Measurements from ENCODE around the gene SLC27A4.

Gene SLC27A4

DNA sequence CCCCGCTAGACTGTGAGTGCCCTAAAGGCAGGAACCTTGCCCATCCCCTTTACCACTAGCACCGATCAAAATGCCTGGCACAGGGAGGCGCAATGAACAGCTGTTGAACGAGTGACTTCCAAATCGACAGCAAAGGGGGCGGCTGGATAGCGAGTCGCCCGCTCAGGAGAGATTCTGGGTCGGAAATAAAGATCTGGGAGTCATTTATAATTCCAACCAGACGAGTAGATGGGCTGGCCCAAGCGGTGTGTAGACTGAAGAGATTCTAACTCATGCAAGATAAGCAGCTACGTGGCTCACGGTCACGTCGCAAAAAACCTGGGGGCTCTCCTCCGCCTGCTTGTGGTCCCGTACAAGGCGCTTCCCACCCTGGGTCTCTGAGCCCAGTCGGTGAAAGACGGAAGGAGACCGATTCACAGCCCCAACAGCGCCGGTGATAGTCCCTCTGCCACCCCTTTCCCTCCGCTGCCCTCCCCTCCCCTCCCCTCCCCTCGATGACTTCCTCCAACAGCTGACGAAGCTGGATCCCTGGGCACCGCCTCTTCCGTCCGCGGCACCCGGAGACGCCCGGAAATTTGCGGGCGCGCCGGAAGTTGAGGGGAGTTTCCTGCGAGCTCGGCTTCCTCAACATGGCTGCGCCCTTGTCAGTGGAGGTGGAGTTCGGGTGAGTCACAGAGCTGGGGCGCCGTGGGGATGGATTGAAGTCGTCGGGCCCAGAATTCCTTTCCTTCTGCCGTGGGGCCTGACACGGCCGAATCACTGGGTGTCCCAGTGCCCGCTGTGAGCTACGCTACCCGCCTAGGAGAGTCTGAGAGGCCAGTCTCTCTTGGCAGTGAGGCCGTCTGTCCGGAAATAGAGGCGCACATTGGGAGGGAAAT lies 30.7 kb downstream of the SLC27A4 start, which contains the start of gene URM1:
URM1 (plus strand) TSS at position 623 of the 878 bp plus-strand sequence; CDS start at position 630, 7 bp downstream.
- peak within 1 kb of the TSS; percentile 99 for H2AFZ ChIP-seq (ENCODE audit: low read depth, low read length)
- H2BK15ac ChIP-seq (ENCODE audit: low read depth, poor library complexity, severe bottlenecking): peak within 1 kb of the TSS; percentile 86
- peak within 1 kb of the TSS; percentile 83 for H3K4me2 ChIP-seq (ENCODE audit: low read length, poor library complexity, severe bottlenecking)
- peak within 1 kb of the TSS; percentile 85 to 94 for H3K18ac ChIP-seq (ENCODE audit: low read depth in 1 of 2, low read length in 2 of 2)
- peak within 1 kb of the TSS; percentile 89 to 94 for H3K4me3 ChIP-seq (ENCODE audit: insufficient read depth in 1 of 2, low read depth in 1 of 2, low read length in 2 of 2)
- peaks cover 22% of the 10 kb centered on the region for H3K79me1 ChIP-seq (replicated peaks; ENCODE audit: low read length, poor library complexity, severe bottlenecking)
- H4K91ac ChIP-seq (ENCODE audit: low read length): peak within 1 kb of the TSS; percentile 65
- H2BK5ac ChIP-seq (ENCODE audit: low read depth, low read length, poor library complexity, severe bottlenecking): peak within 1 kb of the TSS; percentile 82
- H2BK120ac ChIP-seq (ENCODE audit: low read depth, low read length): no peak within 1 kb of the TSS
- H2BK12ac ChIP-seq (ENCODE audit: low read length in 2 of 2): peak within 1 kb of the TSS in 1 of 2 experiments; percentile 34
- H3K36me3 ChIP-seq (ENCODE audit: control insufficient read depth in 1 of 2, insufficient read depth in 2 of 2, low read depth in 1 of 2, low read length in 2 of 2): peaks cover 5 to 12% of the 10 kb centered on the region in 2 experiments
- H3K9ac ChIP-seq (ENCODE audit: low read length): peak within 1 kb of the TSS; percentile 96
- peak within 1 kb of the TSS in 1 of 2 experiments; percentile 16 for H3K23ac ChIP-seq (ENCODE audit: low read length in 2 of 2)
- peak within 1 kb of the TSS; percentile 7 for H2AK5ac ChIP-seq (ENCODE audit: low read length, severe bottlenecking)
- H3K9me3 ChIP-seq (ENCODE audit: control insufficient read depth, low read length): no peaks in the 10 kb centered on the region
- peak; percentile 98 for DNase-seq
- WGBS: 2% methylated on average over 52 of the region's 55 CpGs
- peak within 1 kb of the TSS; percentile 50 to 95 for H3K4ac ChIP-seq (ENCODE audit: low read depth in 1 of 2, low read length in 2 of 2)
- no peaks in the 10 kb centered on the region for H3K27me3 ChIP-seq (ENCODE audit: control insufficient read depth in 1 of 2, insufficient read depth in 1 of 2, low read length in 2 of 2)
- peaks cover 6% of the 10 kb centered on the region for H3K4me1 ChIP-seq (ENCODE audit: control insufficient read depth, insufficient read depth, low read depth, low read length)
- H3K27ac ChIP-seq (ENCODE audit: low read length, poor library complexity, severe bottlenecking): peak within 1 kb of the TSS; percentile 96
- H4K8ac ChIP-seq (ENCODE audit: low read length): peak within 1 kb of the TSS; percentile 94
- H3K14ac ChIP-seq (ENCODE audit: low read length in 2 of 2): peak within 1 kb of the TSS in 1 of 2 experiments; percentile 92

DNA sequence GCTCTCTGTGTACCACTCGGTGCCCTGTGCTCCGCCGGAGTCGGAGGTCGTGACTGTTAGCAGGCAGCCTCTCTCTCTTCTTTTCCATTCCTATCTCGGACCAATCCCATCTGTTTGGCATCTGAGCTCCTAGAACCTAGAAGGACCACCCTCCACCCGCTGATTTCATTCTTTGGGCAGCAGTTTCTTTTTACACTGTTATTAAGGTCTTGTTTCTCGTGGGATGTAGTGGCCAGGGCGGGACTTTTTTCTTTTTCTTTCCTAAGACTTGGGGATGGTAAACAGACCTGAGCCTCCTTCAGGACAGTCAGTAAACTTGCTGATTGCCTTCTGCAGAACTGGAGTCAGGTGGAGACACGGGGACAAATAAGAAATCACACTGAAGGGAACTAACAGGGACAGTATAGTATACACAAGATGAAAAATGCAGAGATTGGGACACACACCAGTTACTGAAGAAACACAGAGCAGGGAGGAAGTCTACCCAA lies 31.3 kb downstream of the SLC27A4 start:
- WGBS: 3% methylated on average over 9 of the region's 10 CpGs

DNA sequence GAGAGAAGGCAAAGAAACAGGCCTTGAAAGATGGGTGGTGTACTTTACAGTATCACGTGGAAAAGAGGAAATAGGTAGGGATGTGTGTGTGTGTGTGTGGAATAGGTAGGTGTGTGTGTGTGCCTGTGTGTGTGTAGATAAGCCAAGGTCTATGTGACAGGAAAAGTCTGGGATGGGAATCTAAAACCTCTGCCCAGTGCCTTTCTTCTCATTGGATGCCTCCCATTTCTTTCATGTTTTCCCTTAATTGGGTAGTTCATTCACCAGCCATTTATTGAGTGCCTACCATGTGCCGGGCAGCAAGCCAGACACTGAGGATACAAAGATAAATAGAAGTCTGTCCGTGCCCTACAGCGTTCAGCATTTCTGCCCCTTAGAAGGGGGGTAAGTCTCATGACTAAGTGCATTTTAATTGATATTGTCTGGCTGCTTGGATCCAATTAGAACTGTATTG lies 31.9 kb downstream of the SLC27A4 start:
- no peak overlapping the region for H2BK120ac ChIP-seq (ENCODE audit: low read depth, low read length)
- H3K4ac ChIP-seq (ENCODE audit: low read depth in 1 of 2, low read length in 2 of 2): no peak overlapping the region
- no peak overlapping the region for H2AFZ ChIP-seq (ENCODE audit: low read depth, low read length)
- H3K4me2 ChIP-seq (ENCODE audit: low read length, poor library complexity, severe bottlenecking): peak overlapping the region; percentile 78
- H3K36me3 ChIP-seq (ENCODE audit: control insufficient read depth in 1 of 2, insufficient read depth in 2 of 2, low read depth in 1 of 2, low read length in 2 of 2): peaks cover 5 to 14% of the 10 kb centered on the region in 2 experiments
- H2BK5ac ChIP-seq (ENCODE audit: low read depth, low read length, poor library complexity, severe bottlenecking): no peak overlapping the region
- H3K4me3 ChIP-seq (ENCODE audit: insufficient read depth in 1 of 2, low read depth in 1 of 2, low read length in 2 of 2): peak overlapping the region in 1 of 2 experiments; percentile 94
- no peaks in the 10 kb centered on the region for H3K9me3 ChIP-seq (ENCODE audit: control insufficient read depth, low read length)
- no peak for DNase-seq
- WGBS: 76% methylated on average over 4 of the region's 4 CpGs
- H3K9ac ChIP-seq (ENCODE audit: low read length): peak overlapping the region; percentile 96
- H2BK15ac ChIP-seq (ENCODE audit: low read depth, poor library complexity, severe bottlenecking): peak overlapping the region; percentile 54
- no peak overlapping the region for H3K18ac ChIP-seq (ENCODE audit: low read depth in 1 of 2, low read length in 2 of 2)
- H3K79me1 ChIP-seq (replicated peaks; ENCODE audit: low read length, poor library complexity, severe bottlenecking): peaks cover 25% of the 10 kb centered on the region
- no peak overlapping the region for H4K8ac ChIP-seq (ENCODE audit: low read length)
- H3K27me3 ChIP-seq (ENCODE audit: control insufficient read depth in 1 of 2, insufficient read depth in 1 of 2, low read length in 2 of 2): no peaks in the 10 kb centered on the region
- peaks cover 8% of the 10 kb centered on the region for H3K4me1 ChIP-seq (ENCODE audit: control insufficient read depth, insufficient read depth, low read depth, low read length)
- H2AK5ac ChIP-seq (ENCODE audit: low read length, severe bottlenecking): no peak overlapping the region
- no peak overlapping the region for H3K27ac ChIP-seq (ENCODE audit: low read length, poor library complexity, severe bottlenecking)
- H4K91ac ChIP-seq (ENCODE audit: low read length): no peak overlapping the region
- no peak overlapping the region for H2BK12ac ChIP-seq (ENCODE audit: low read length in 2 of 2)
- H3K23ac ChIP-seq (ENCODE audit: low read length in 2 of 2): peak overlapping the region in 1 of 2 experiments; percentile 42
- no peak overlapping the region for H3K14ac ChIP-seq (ENCODE audit: low read length in 2 of 2)

More for the DNA sequence above, 31.3 kb downstream of the SLC27A4 start:
- Histone ChIP-seq H3K27me3 (ENCODE audit: control insufficient read depth in 1 of 2, insufficient read depth in 1 of 2, low read length in 2 of 2) (no peaks in the 10 kb centered on the region), H2BK5ac (ENCODE audit: low read depth, low read length, poor library complexity, severe bottlenecking) (peak overlapping the region; percentile 82), H3K23ac (ENCODE audit: low read length in 2 of 2) (peak overlapping the region in 1 of 2 experiments; percentile 16), H2AK5ac (ENCODE audit: low read length, severe bottlenecking) (no peak overlapping the region), H3K27ac (ENCODE audit: low read length, poor library complexity, severe bottlenecking) (peak overlapping the region; percentile 93), H3K14ac (ENCODE audit: low read length in 2 of 2) (peak overlapping the region in 1 of 2 experiments; percentile 6), H2AFZ (ENCODE audit: low read depth, low read length) (peak overlapping the region; percentile 87), H4K8ac (ENCODE audit: low read length) (peak overlapping the region; percentile 94), H4K91ac (ENCODE audit: low read length) (peak overlapping the region; percentile 65), H3K4ac (ENCODE audit: low read depth in 1 of 2, low read length in 2 of 2) (peak overlapping the region in 1 of 2 experiments; percentile 3), H3K9ac (ENCODE audit: low read length) (peak overlapping the region; percentile 96), H3K9me3 (ENCODE audit: control insufficient read depth, low read length) (no peaks in the 10 kb centered on the region), H3K36me3 (ENCODE audit: control insufficient read depth in 1 of 2, insufficient read depth in 2 of 2, low read depth in 1 of 2, low read length in 2 of 2) (peaks cover 5 to 13% of the 10 kb centered on the region in 2 experiments), H2BK15ac (ENCODE audit: low read depth, poor library complexity, severe bottlenecking) (peak overlapping the region; percentile 86), H3K4me2 (ENCODE audit: low read length, poor library complexity, severe bottlenecking) (peak overlapping the region; percentile 78), H3K4me3 (ENCODE audit: insufficient read depth in 1 of 2, low read depth in 1 of 2, low read length in 2 of 2) (peak overlapping the region; percentile 89 to 94), H3K18ac (ENCODE audit: low read depth in 1 of 2, low read length in 2 of 2) (peak overlapping the region; percentile 64 to 94), H2BK120ac (ENCODE audit: low read depth, low read length) (no peak overlapping the region), H3K4me1 (ENCODE audit: control insufficient read depth, insufficient read depth, low read depth, low read length) (peaks cover 7% of the 10 kb centered on the region), H2BK12ac (ENCODE audit: low read length in 2 of 2) (peak overlapping the region in 1 of 2 experiments; percentile 34), H3K79me1 (replicated peaks; ENCODE audit: low read length, poor library complexity, severe bottlenecking) (peaks cover 24% of the 10 kb centered on the region)
- DNase-seq: no peak

DNA sequence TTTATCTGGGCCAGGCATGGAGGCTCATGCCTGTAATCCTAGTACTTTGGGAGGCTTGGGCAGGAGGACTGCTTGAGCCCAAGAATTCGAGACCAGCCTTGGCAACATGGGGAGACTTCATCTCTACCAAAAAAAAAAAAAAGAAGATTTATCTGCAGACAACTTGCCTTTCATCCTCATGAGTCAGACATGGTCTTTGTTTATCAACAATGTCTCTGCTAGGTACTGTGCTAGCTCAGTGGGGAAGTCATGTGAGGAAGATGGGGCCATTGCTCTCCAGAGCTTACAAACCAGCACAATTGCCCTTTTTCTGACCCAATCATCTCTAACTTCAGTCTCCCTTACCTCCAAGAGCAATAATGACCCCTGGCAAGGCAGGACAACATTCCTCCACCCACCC lies 32.5 kb downstream of the SLC27A4 start:
- no peak overlapping the region for H4K91ac ChIP-seq (ENCODE audit: low read length)
- H3K4me1 ChIP-seq (ENCODE audit: control insufficient read depth, insufficient read depth, low read depth, low read length): peaks cover 8% of the 10 kb centered on the region
- H2BK5ac ChIP-seq (ENCODE audit: low read depth, low read length, poor library complexity, severe bottlenecking): no peak overlapping the region
- H3K9ac ChIP-seq (ENCODE audit: low read length): peak overlapping the region; percentile 96
- H3K23ac ChIP-seq (ENCODE audit: low read length in 2 of 2): no peak overlapping the region
- no peak overlapping the region for H2BK120ac ChIP-seq (ENCODE audit: low read depth, low read length)
- H3K14ac ChIP-seq (ENCODE audit: low read length in 2 of 2): no peak overlapping the region
- H2BK12ac ChIP-seq (ENCODE audit: low read length in 2 of 2): no peak overlapping the region
- WGBS: 100% methylated on average over 1 of the region's 1 CpG
- H3K4me3 ChIP-seq (ENCODE audit: insufficient read depth in 1 of 2, low read depth in 1 of 2, low read length in 2 of 2): peak overlapping the region in 1 of 2 experiments; percentile 94
- no peak overlapping the region for H3K27ac ChIP-seq (ENCODE audit: low read length, poor library complexity, severe bottlenecking)
- H2AFZ ChIP-seq (ENCODE audit: low read depth, low read length): no peak overlapping the region
- peak overlapping the region; percentile 54 for H2BK15ac ChIP-seq (ENCODE audit: low read depth, poor library complexity, severe bottlenecking)
- peaks cover 28% of the 10 kb centered on the region for H3K79me1 ChIP-seq (replicated peaks; ENCODE audit: low read length, poor library complexity, severe bottlenecking)
- peak overlapping the region; percentile 40 for H3K4me2 ChIP-seq (ENCODE audit: low read length, poor library complexity, severe bottlenecking)
- peak; percentile 78 for DNase-seq
- H4K8ac ChIP-seq (ENCODE audit: low read length): no peak overlapping the region
- H3K18ac ChIP-seq (ENCODE audit: low read depth in 1 of 2, low read length in 2 of 2): no peak overlapping the region
- H3K27me3 ChIP-seq (ENCODE audit: control insufficient read depth in 1 of 2, insufficient read depth in 1 of 2, low read length in 2 of 2): no peaks in the 10 kb centered on the region
- H3K9me3 ChIP-seq (ENCODE audit: control insufficient read depth, low read length): no peaks in the 10 kb centered on the region
- H2AK5ac ChIP-seq (ENCODE audit: low read length, severe bottlenecking): peak overlapping the region; percentile 21
- peaks cover 6 to 15% of the 10 kb centered on the region in 2 experiments for H3K36me3 ChIP-seq (ENCODE audit: control insufficient read depth in 1 of 2, insufficient read depth in 2 of 2, low read depth in 1 of 2, low read length in 2 of 2)
- H3K4ac ChIP-seq (ENCODE audit: low read depth in 1 of 2, low read length in 2 of 2): no peak overlapping the region

All from mesenchymal stem cell (in vitro differentiated cells and primary cell).